Testis (tissue), 3 donors: ENCODE data around the gene POLK. TPM values are rescaled to one million over a fixed set of nuclear protein-coding genes. Genes with fewer than 3 reads are reported as not detected.
"Not testable (repeated sequence)": the region's sequence is repeated elsewhere in the genome, so short reads cannot be mapped to it uniquely, and the experiment has no call there.

ENCODE experiments used
- DNase-seq: peaks from one replicate; pipeline ENCODE4 v3.0.0-alpha.2; 2019
- H3K27ac ChIP-seq, 2 donors: fragments of 200-600 bp; sonication (generic); one replicate each; pipeline ENCODE4 v1.5.1; 2019
- H3K27me3 ChIP-seq: fragments of 200-600 bp; sonication (generic); one replicate; pipeline ENCODE4 v1.5.1; 2019
- H3K36me3 ChIP-seq: fragments of 200-600 bp; sonication (generic); one replicate; pipeline ENCODE4 v1.5.1; 2017; ENCODE audit warnings: low read depth; ENCODE audit errors: missing control alignments
- H3K4me1 ChIP-seq: fragments of 200-600 bp; sonication (generic); one replicate; pipeline ENCODE4 v1.5.1; 2019
- H3K4me3 ChIP-seq, 2 donors: fragments of 200-600 bp; sonication (generic); one replicate each; pipeline ENCODE4 v1.5.1; 2017 to 2019
- H3K9me3 ChIP-seq: fragments of 200-600 bp; sonication (generic); one replicate; pipeline ENCODE4 v1.5.1; 2017
- POLR2A ChIP-seq: fragments of 450-650 bp; IDR thresholded peaks from one replicate; pipeline ENCODE4 v1.6.1; 2017; ENCODE audit warnings: antibody characterized with exemption, mild to moderate bottlenecking, moderate library complexity
- WGBS, 2 donors: methylation state at CpG; one replicate each; pipeline ENCODE4 v1.1.5; 2018; 5-methylcytosine and 5-hydroxymethylcytosine counted together
- intact Hi-C: fragments of 100-400 bp; cut with DNase I; formaldehyde crosslinking; loops from one replicate; pipeline ENCODE4 v1.15.1; 2023; ENCODE audit warnings: low total_unique reads
- polyA plus RNA-seq: library from polyadenylated mRNA; stranded (reverse); fragments of 350-450 nt; fragmentation: Illumina TruSeq; extraction: RNeasy Lipid Tissue Mini Kit (QIAGEN cat#74804); gene quantifications from one replicate; pipeline ENCODE4 v1.2.3, GENCODE V29; 2014; ENCODE audit warnings: low read depth, low replicate concordance; ENCODE audit not compliant: insufficient read depth
- total RNA-seq, 2 donors: library from RNA; depleted of rRNA; stranded (reverse); fragments of >200 nt; gene quantifications; one replicate each; pipeline ENCODE4 v1.2.3, GENCODE V29; 2016
- TF ChIP-seq, protein P1 (sequence below), 3 experiments: fragments of 450-650 bp in 2 of 3; fragments of 200-600 bp in 1 of 3; sonication (generic) in 1 of 3; IDR thresholded peaks; one replicate each; pipeline ENCODE4 v1.5.1; 2016 to 2019; ENCODE audit warnings: antibody characterized with exemption in 3 of 3, mild to moderate bottlenecking in 2 of 3, moderate library complexity in 1 of 3

POLK gene
- total and polyA plus RNA-seq, 3 donors from 2014 or later: 23.3 to 56.7 (median 41.0) TPM

DNA sequence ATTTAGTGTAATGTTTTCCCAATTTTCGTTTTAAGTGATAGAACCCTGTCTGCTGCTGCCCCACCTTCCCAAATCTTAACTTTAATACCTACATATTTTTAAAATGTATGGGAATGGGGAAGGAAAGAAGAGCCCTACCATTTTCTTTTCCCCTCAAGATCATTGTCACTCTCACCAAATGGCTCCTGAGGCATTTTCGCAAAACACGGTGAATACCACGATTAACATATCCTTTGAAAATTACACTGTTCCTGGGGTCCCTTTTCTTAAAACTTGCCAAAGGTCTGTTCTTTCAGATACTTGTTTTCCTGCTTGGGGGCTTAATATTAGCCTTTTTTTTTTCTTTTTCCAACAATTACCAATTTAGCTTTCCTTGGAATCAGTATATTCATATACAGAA lies 36.3 kb upstream of the POLK start:
- no peak for DNase-seq
- intact Hi-C loops: no loop called here
- Histone ChIP-seq H3K27me3 (no peaks in the 10 kb centered on the region), H3K4me3 (no peak overlapping the region), H3K4me1 (no peaks in the 10 kb centered on the region), H3K9me3 (no peaks in the 10 kb centered on the region), H3K36me3 (no peaks in the 10 kb centered on the region), H3K27ac (no peak overlapping the region)
- WGBS, 2 donors: 80 to 89% methylated on average over 4 of the region's 4 CpGs
- no peak for TF ChIP-seq POLR2A
- TF ChIP-seq, protein P1, sequence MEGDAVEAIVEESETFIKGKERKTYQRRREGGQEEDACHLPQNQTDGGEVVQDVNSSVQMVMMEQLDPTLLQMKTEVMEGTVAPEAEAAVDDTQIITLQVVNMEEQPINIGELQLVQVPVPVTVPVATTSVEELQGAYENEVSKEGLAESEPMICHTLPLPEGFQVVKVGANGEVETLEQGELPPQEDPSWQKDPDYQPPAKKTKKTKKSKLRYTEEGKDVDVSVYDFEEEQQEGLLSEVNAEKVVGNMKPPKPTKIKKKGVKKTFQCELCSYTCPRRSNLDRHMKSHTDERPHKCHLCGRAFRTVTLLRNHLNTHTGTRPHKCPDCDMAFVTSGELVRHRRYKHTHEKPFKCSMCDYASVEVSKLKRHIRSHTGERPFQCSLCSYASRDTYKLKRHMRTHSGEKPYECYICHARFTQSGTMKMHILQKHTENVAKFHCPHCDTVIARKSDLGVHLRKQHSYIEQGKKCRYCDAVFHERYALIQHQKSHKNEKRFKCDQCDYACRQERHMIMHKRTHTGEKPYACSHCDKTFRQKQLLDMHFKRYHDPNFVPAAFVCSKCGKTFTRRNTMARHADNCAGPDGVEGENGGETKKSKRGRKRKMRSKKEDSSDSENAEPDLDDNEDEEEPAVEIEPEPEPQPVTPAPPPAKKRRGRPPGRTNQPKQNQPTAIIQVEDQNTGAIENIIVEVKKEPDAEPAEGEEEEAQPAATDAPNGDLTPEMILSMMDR (IDR thresholded peaks at IDR 0.05): no peak

GRCh38 chr5:75481024-75481423 lies 30.7 kb upstream of the POLK start:
- 96 to 97% methylated on average over 4 of the region's 4 CpGs for WGBS, 2 donors
- no peak overlapping the region for H3K4me3 ChIP-seq
- H3K27me3 ChIP-seq: no peaks in the 10 kb centered on the region
- H3K36me3 ChIP-seq: no peaks in the 10 kb centered on the region
- H3K27ac ChIP-seq: no peak overlapping the region
- H3K4me1 ChIP-seq: no peaks in the 10 kb centered on the region
- no peak for DNase-seq
- no peaks in the 10 kb centered on the region for H3K9me3 ChIP-seq
- no peak for TF ChIP-seq POLR2A
- TF ChIP-seq, protein P1 (IDR thresholded peaks at IDR 0.05): no peak
- intact Hi-C loops: no loop called here

- Histone ChIP-seq H3K4me1 (no peaks in the 10 kb centered on the region), H3K27ac (no peak overlapping the region), H3K36me3 (no peaks in the 10 kb centered on the region), H3K4me3 (no peak overlapping the region), H3K27me3 (no peaks in the 10 kb centered on the region), H3K9me3 (no peaks in the 10 kb centered on the region)
- no peak for DNase-seq
- intact Hi-C loops: no loop called here
- TF ChIP-seq, protein P1 (IDR thresholded peaks at IDR 0.05): no peak
- no peak for TF ChIP-seq POLR2A
- 96 to 100% methylated on average over 3 of the region's 3 CpGs for WGBS, 2 donors
Measured at GRCh38 chr5:75482482-75482881, 29.2 kb upstream of the POLK start.

- no peaks in the 10 kb centered on the region for H3K9me3 ChIP-seq
- WGBS, 2 donors: 81 to 91% methylated on average over 1 of the region's 1 CpG
- no peak overlapping the region for H3K27ac ChIP-seq
- H3K4me1 ChIP-seq: no peaks in the 10 kb centered on the region
- DNase-seq: no peak
- TF ChIP-seq, protein P1 (IDR thresholded peaks at IDR 0.05): no peak
- TF ChIP-seq POLR2A: no peak
- intact Hi-C loops: no loop called here
- no peak overlapping the region for H3K4me3 ChIP-seq
- no peaks in the 10 kb centered on the region for H3K27me3 ChIP-seq
- H3K36me3 ChIP-seq: no peaks in the 10 kb centered on the region
Measured at GRCh38 chr5:75484605-75485004, 27.1 kb upstream of the POLK start.

- H3K36me3 ChIP-seq, H3K9me3 ChIP-seq, DNase-seq, H3K4me1 ChIP-seq, intact Hi-C loops, H3K27ac ChIP-seq, H3K4me3 ChIP-seq, H3K27me3 ChIP-seq: not testable (repeated sequence)
- 94 to 98% methylated on average over 6 of the region's 6 CpGs for WGBS, 2 donors
Measured at GRCh38 chr5:75489847-75490246, 21.8 kb upstream of the POLK start.
